SW 1271 (cell line): Measurements from ENCODE around the gene PGAM1.
"Not testable (repeated sequence)": the region's sequence is repeated elsewhere in the genome, so short reads cannot be mapped to it uniquely, and the experiment has no call there.

ENCODE experiments used
- DNase-seq, 2 experiments: peaks; one replicate each; lab custom pipeline; 2025; lab: John Stamatoyannopoulos, UW

The PGAM1 gene

GRCh38 chr10:97459111-97459510, 33.1 kb downstream of the PGAM1 start:
- no peak for DNase-seq

- DNase-seq, result no peak
Measured at GRCh38 chr10:97459933-97460332, 33.9 kb downstream of the PGAM1 start.

- no peak for DNase-seq
Measured at GRCh38 chr10:97462309-97462708, 36.3 kb downstream of the PGAM1 start.

GRCh38 chr10:97463363-97464132, 37.6 kb downstream of the PGAM1 start:
- DNase-seq, result peak in 1 of 2 experiments; percentile 27

GRCh38 chr10:97464226-97464625, 38.2 kb downstream of the PGAM1 start:
- DNase-seq, result no peak

GRCh38 chr10:97465982-97466381, 40.0 kb downstream of the PGAM1 start:
- no peak for DNase-seq

GRCh38 chr10:97466755-97467154, 40.8 kb downstream of the PGAM1 start:
- DNase-seq, result peak in 1 of 2 experiments; percentile 41

GRCh38 chr10:97468162-97468561, 42.2 kb downstream of the PGAM1 start:
- no peak for DNase-seq

GRCh38 chr10:97468781-97469180, 42.8 kb downstream of the PGAM1 start:
- DNase-seq, result not testable (repeated sequence)

GRCh38 chr10:97474918-97475317, 48.9 kb downstream of the PGAM1 start:
- no peak for DNase-seq

GRCh38 chr10:97475936-97476594, 50.1 kb downstream of the PGAM1 start:
- no peak for DNase-seq

GRCh38 chr10:97479410-97479809, 53.4 kb downstream of the PGAM1 start:
- peak in 1 of 2 experiments; percentile 15 for DNase-seq

- DNase-seq, result no peak
Measured at GRCh38 chr10:97479939-97480338, 53.9 kb downstream of the PGAM1 start.

GRCh38 chr10:97481071-97481470, 55.1 kb downstream of the PGAM1 start:
- no peak for DNase-seq

- no peak for DNase-seq
Measured at GRCh38 chr10:97482381-97482780, 56.4 kb downstream of the PGAM1 start.
